Spleen (tissue), 7 donors: ENCODE data around the gene PRPS1.

Experiments used
- CTCF ChIP-seq, 11 experiments: fragments of 200-600 bp in 7 of 11; fragments of 450-650 bp in 4 of 11; sonication (generic) in 4 of 11; IDR thresholded peaks in 8 of 11; conservative IDR thresholded peaks in 3 of 11; 1 replicate in 7 of 11; 2 replicates in 4 of 11; pipeline versions ENCODE4 v1.4.0 to v1.8.0; 2016 to 2021; ENCODE audit warnings: antibody characterized with exemption in 11 of 11, inconsistent platforms in 4 of 11, mild to moderate bottlenecking in 1 of 11
- POLR2A ChIP-seq, 3 donors: fragments of 450-650 bp; IDR thresholded peaks; one replicate each; pipeline ENCODE4 v1.5.1; 2017; ENCODE audit warnings: antibody characterized with exemption in 3 of 3, mild to moderate bottlenecking in 1 of 3
- POLR2AphosphoS5 ChIP-seq, 3 donors: sonication (generic); formaldehyde crosslinking; IDR thresholded peaks; one replicate each; pipeline ENCODE4 v1.5.1; 2017; ENCODE audit warnings: antibody characterized with exemption in 3 of 3
- donor health status: DM: no; HTN: no; CAD: no; lungs with moderate emphysema.
- donor health status: DM: no; HTN: no; CAD: no.
- donor health status: DM: no; HTN: no; CAD: no.

GRCh38 chrX:107654872-107655761 is 26.8 kb downstream of the PRPS1 start:
- TF ChIP-seq CTCF (IDR thresholded peaks at IDR 0.05 in 8 of 11, conservative IDR thresholded peaks at IDR 0.05 in 3 of 11) (peak; percentile 20 to 80 (median 72)), POLR2AphosphoS5 (IDR thresholded peaks at IDR 0.05) (peak; percentile 41 to 69 (median 61)), POLR2A (IDR thresholded peaks at IDR 0.05) (no peak)
